Measurements from ENCODE around the gene PNRC1.

PNRC1 gene

GRCh38 chr6:89069536-89070163 lies 10.9 kb upstream of the PNRC1 start:
- TF ChIP-seq, protein P1, sequence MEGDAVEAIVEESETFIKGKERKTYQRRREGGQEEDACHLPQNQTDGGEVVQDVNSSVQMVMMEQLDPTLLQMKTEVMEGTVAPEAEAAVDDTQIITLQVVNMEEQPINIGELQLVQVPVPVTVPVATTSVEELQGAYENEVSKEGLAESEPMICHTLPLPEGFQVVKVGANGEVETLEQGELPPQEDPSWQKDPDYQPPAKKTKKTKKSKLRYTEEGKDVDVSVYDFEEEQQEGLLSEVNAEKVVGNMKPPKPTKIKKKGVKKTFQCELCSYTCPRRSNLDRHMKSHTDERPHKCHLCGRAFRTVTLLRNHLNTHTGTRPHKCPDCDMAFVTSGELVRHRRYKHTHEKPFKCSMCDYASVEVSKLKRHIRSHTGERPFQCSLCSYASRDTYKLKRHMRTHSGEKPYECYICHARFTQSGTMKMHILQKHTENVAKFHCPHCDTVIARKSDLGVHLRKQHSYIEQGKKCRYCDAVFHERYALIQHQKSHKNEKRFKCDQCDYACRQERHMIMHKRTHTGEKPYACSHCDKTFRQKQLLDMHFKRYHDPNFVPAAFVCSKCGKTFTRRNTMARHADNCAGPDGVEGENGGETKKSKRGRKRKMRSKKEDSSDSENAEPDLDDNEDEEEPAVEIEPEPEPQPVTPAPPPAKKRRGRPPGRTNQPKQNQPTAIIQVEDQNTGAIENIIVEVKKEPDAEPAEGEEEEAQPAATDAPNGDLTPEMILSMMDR (IDR thresholded peaks at IDR 0.05; ENCODE audit: control insufficient read depth, extremely low read depth, insufficient read depth) = no peak
- H3K4me3 ChIP-seq (ENCODE audit: low read depth, low read length) = no peak overlapping the region
- DNase-seq (ENCODE audit: low read depth) = no peak

- DNase-seq (ENCODE audit: low read depth) = no peak
- TF ChIP-seq, protein P1 (IDR thresholded peaks at IDR 0.05; ENCODE audit: control insufficient read depth, extremely low read depth, insufficient read depth) = no peak
- no peak overlapping the region for H3K4me3 ChIP-seq (ENCODE audit: low read depth, low read length)
These were observed 9.5 kb upstream of the PNRC1 start for GRCh38 chr6:89071036-89071435.

DNA sequence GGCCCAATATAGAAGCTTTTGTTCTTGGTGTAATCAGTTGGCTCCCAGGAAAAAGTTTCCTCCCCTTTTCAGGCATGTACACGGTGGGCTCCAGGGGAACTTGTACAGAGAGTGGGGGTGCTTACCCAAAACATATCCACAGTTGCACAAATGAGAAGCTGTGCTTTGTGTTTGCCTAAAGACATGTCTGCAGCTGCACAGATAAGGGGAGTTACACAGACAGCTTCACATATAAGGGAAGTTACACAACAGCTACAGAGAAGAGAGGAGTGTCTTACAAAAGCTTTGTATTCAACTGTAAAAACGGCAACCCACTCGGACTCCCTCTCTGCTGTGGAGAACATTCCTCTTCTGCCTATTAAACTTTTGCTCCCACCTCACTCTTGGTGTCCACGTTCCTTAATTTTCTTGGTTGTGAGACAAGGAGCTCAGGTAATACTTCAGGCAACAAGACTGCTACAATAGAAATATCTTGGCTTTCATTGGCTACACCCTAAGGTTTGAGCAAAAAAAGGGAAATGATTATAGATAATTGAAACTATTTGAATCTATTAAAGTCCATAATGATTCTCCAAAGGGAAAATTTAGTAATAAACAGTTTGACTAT lies 7.4 kb upstream of the PNRC1 start:
- DNase-seq (ENCODE audit: low read depth) = no peak
- TF ChIP-seq, protein P1 (IDR thresholded peaks at IDR 0.05; ENCODE audit: control insufficient read depth, extremely low read depth, insufficient read depth) = no peak

DNA sequence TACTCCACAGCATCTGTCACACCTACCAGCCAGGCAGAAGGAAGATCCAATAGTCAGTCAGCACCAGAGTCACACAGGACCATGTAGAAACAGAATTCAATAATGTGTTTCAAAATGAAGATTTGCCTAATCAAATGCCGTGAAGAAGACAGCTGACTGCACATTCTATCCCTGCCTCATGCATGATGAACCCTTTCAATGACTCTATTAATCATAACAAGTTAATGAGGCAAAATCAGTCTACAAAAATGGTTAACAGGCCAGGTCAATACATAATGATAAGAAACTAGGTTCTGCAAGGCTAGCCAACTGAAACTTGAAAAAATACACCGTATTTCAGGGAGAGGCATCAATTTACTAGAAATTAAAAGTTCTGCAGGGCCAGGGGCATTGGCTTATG lies 6.7 kb upstream of the PNRC1 start:
- TF ChIP-seq, protein P1 (IDR thresholded peaks at IDR 0.05; ENCODE audit: control insufficient read depth, extremely low read depth, insufficient read depth) = no peak
- no peak overlapping the region for H3K4me3 ChIP-seq (ENCODE audit: low read depth, low read length)
- DNase-seq (ENCODE audit: low read depth) = no peak

More for the DNA sequence above, 7.4 kb upstream of the PNRC1 start:
- no peak overlapping the region for H3K4me3 ChIP-seq (ENCODE audit: low read depth, low read length)

DNA sequence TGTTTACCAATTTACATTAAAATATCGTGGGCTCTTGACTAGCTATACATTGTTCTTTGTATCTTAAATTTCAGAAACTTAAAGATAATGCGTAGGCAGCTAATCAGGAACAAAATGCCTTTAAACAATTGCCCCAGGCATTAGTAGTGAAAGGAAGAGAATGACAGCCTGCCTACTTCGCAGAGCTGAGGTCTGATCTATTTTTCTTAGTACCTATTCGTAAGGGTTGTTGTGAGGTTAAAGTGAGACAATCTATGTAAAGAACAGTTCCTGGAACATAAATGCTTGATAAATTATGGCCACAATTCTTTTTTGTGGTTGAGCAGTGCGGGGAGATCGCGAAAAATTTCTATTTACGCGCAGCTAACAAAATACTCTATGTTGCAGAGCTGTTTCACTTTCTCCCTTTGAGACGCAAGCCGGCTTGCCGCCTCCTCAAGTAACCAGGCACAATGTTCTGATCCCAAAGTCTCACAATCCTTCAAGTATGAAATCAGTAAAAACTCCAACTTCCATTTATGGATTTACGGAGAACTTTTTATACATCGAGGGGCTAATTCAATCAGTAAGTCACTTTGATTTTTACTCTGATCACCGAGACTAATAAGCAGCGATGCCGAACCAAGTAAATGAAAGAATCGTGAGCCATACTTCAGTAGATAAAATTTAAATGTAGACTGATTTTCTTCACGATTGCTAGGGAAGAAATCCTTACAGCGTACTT lies 878 bp upstream of the PNRC1 start:
- DNase-seq (ENCODE audit: low read depth) = no peak
- peak overlapping the region; percentile 80 for H3K4me3 ChIP-seq (ENCODE audit: low read depth, low read length)

GRCh38 chr6:89081129-89081422 lies 525 bp downstream of the PNRC1 start:
- H3K4me3 ChIP-seq (ENCODE audit: low read depth, low read length) = peak overlapping the region; percentile 80
- no peak for DNase-seq (ENCODE audit: low read depth)
- TF ChIP-seq, protein P1 (IDR thresholded peaks at IDR 0.05; ENCODE audit: control insufficient read depth, extremely low read depth, insufficient read depth) = no peak

More for the DNA sequence above, 878 bp upstream of the PNRC1 start:
- TF ChIP-seq, protein P1 (IDR thresholded peaks at IDR 0.05; ENCODE audit: control insufficient read depth, extremely low read depth, insufficient read depth) = no peak

All from LNCaP clone FGC (cell line).